Activated naive CD4-positive, alpha-beta T cell treated with anti-CD3 and anti-CD28 coated beads, Interleukin-2, amount 10 ng/mL, durations not matched to agents 7 days and 5 days (primary cell): Measurements from ENCODE around the gene HSPA1A.
"Not testable (repeated sequence)": the region's sequence is repeated elsewhere in the genome, so short reads cannot be mapped to it uniquely, and the experiment has no call there.

Experiments
- CTCF ChIA-PET: fragments of 350-600 bp; sonication (Branson Sonifier 250); formaldehyde crosslinking; loops from one replicate; lab custom pipeline; 2021; ENCODE audit warnings: antibody characterized with exemption; lab: Charles Lee
- DNase-seq: peaks from one replicate; pipeline ENCODE4 v3.0.0-alpha.2; 2020
- H3K27ac Mint-ChIP-seq: one replicate; pipeline ENCODE4 v1.8.0; 2021; ENCODE audit warnings: mild to moderate bottlenecking, moderate library complexity, mixed read lengths
- H3K27me3 Mint-ChIP-seq: one replicate; pipeline ENCODE4 v1.8.0; 2021; ENCODE audit warnings: mild to moderate bottlenecking, mixed read lengths
- H3K36me3 Mint-ChIP-seq: one replicate; pipeline ENCODE4 v1.8.0; 2021; ENCODE audit warnings: mixed read lengths
- H3K4me1 Mint-ChIP-seq: one replicate; pipeline ENCODE4 v1.8.0; 2021; ENCODE audit warnings: mixed read lengths
- H3K4me3 Mint-ChIP-seq: one replicate; pipeline ENCODE4 v1.8.0; 2021; ENCODE audit warnings: mild to moderate bottlenecking, moderate library complexity, mixed read lengths
- H3K9me3 Mint-ChIP-seq: one replicate; pipeline ENCODE4 v1.8.0; 2021; ENCODE audit warnings: mixed read lengths

HSPA1A gene

DNA sequence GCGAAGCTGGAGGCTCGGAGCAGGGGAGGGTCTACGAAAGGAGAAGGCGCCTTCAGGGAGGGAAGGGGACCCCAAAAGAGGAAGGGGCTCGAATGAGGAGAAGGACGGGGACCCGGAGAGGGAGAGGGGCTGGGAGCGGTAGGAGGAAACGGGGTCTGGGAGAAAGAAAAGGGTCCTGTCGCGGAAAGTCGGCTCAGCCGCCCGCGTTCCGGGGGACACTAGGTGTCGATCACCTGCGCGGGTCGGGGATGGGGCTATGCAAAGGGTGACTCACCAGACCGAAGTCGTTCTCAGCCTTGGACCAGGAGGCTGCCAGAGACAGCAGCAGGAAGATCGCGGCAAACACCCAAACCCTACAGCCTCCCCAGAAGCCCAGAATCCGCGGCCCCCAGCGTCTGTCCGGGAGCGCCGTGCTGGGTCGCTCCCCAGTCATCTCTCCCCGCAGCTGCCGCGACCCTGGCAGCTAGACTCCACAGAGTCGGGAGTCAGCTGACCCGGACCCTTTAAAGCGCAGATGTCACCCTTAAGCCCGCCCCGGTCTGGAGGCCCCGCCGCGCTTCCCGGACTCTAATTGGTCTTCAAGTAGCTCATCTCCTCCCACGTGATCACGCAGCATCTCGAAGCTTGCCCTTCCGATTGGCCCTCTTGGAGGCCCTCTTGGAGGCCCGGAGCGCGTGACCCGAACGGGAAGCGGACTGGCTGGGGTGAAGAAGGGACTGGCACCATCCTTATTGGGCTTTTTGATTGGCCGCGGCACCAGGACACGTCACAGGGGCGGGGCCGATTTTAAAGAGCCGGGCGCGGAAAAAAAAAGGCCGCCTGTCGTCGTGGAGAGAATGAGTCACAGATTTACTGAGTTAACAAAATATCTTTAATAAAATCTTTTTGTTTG lies 47.2 kb downstream of the HSPA1A start, which contains the start of gene NEU1:
Gene NEU1, minus strand, starts transcription at position 478 of the 892 bp plus-strand sequence. Its CDS starts 45 bp downstream, at position 433.
- H3K4me1 Mint-ChIP-seq, result peaks cover 28% of the 10 kb centered on the region
- H3K36me3 Mint-ChIP-seq, result peaks cover 12% of the 10 kb centered on the region
- DNase-seq, result peak; percentile 100
- H3K4me3 Mint-ChIP-seq, result peak within 1 kb of the TSS; percentile 88
- H3K27ac Mint-ChIP-seq, result peak within 1 kb of the TSS; percentile 87
- CTCF ChIA-PET, result interaction anchor here (0.6 to 1.6 kb wide), 12 partner anchors 10 to 320 kb away, joined by 3 to 5 read pairs (median 4); partner anchors contain the start of gene EHMT2
- H3K27me3 Mint-ChIP-seq, result peaks cover 12% of the 10 kb centered on the region
- H3K9me3 Mint-ChIP-seq, result no peaks in the 10 kb centered on the region

DNA sequence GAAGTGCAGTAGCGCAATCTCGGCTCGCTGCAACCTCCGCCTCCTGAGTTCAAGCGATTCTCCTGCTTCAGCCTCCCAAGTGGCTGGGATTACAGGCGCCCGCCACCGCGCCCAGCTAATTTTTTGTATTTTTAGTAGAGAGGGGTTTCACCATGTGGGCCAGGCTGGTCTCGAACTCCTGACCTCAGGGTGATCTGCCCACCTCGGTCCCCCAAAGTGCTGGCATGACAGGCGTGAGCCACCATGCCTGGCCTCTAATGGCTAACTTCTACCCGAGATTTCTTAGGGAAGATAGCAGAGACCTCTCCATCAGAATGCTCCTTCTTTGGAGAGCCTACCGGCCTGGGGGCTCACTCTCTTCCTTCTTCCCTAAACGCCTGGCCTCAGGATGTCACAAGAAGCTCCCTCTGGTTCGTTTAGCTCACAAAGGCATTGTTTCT lies 48.8 kb downstream of the HSPA1A start:
- not testable (repeated sequence) for H3K9me3 Mint-ChIP-seq, DNase-seq, H3K36me3 Mint-ChIP-seq
- Mint-ChIP-seq H3K27ac (peak overlapping the region; percentile 87), H3K4me1 (peaks cover 28% of the 10 kb centered on the region), H3K27me3 (peaks cover 18% of the 10 kb centered on the region), H3K4me3 (peak overlapping the region; percentile 88)
- CTCF ChIA-PET, result interaction anchor here (1.4 kb wide), 2 partner anchors 33 to 87 kb away, joined by 3 to 5 read pairs; partner anchors contain the start of gene EHMT2

DNA sequence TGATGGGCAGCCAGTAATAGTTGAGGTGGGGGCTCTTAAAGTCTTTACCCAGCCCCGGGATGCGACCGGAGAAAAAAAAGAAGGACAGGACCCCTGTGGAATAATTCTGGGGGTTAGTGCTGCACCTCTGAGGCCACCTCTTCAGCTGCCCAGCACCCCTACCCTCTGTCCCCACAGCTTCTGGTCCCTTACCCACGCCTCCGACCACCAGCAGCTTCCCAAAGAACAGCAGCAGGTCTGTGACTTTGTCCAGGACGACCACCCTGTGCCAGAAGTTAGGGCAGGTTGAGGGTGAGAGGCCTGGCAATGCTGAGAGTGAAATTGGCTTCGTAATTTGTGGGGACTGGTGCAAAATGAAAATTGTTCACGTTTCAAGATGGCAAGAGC lies 49.5 kb downstream of the HSPA1A start:
- DNase-seq, result no peak
- CTCF ChIA-PET, result interaction anchor here (0.9 kb wide), 1 partner anchor 34 kb away, joined by 4 read pairs; no protein-coding TSS in a partner anchor
- peak overlapping the region; percentile 87 for H3K27ac Mint-ChIP-seq
- H3K4me1 Mint-ChIP-seq, result peaks cover 28% of the 10 kb centered on the region
- H3K9me3 Mint-ChIP-seq, result no peaks in the 10 kb centered on the region
- H3K36me3 Mint-ChIP-seq, result peaks cover 6% of the 10 kb centered on the region
- peaks cover 23% of the 10 kb centered on the region for H3K27me3 Mint-ChIP-seq
- peak overlapping the region; percentile 23 for H3K4me3 Mint-ChIP-seq

DNA sequence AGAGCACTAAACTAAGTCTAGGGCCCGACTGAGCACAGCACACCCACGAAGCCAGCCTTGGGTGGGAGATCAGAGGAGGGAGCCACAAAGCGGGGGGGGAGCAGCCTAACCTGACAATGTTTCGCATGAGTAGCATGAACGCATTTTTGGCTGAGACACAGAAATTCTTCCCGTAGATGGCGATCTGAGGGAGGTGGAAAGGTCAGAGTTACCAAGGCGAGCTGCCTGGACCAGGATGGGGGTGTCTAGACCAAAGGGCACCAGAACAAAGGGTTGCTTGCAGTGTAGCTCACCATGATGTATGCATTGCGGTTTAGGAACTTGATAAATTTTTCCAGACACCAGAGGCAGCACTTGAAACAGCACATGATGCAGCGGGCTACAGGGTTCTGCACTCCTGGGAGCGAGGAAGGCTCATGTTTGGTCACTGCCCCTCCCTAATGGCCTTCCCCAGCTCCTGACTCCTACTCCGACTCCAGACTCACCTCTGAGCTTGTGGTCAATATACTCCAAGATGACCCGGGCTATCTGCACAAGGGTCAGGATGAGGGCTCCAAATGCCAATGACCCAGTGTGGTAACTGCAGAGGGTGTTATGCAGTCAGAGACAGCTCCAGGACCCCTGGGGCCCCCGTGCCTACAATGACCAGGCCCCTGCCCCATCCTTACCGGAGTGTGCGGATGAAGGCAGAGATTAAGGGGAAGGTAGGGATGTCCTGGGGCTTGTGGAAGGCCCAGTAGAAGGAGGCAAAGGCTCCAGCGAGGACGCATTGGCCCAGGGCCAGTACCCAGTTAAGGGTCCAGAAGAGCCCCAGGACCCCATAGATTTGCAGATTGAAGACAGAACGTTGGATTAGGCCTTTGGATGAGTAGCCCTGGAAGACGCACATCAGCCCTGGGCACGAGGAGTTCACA lies 50.1 kb downstream of the HSPA1A start:
- Mint-ChIP-seq H3K36me3 (peaks cover 3% of the 10 kb centered on the region), H3K4me3 (no peak overlapping the region), H3K9me3 (no peaks in the 10 kb centered on the region), H3K27me3 (peaks cover 26% of the 10 kb centered on the region), H3K27ac (peak overlapping the region; percentile 87), H3K4me1 (peaks cover 29% of the 10 kb centered on the region)
- DNase-seq, result no peak
- CTCF ChIA-PET, result interaction anchor here (0.9 kb wide), 1 partner anchor 35 kb away, joined by 4 read pairs; no protein-coding TSS in a partner anchor
